NCI-H446 treated with DMSO at 0.1 percent for 48 hours (cell line): ENCODE results near the gene GYG2.
"Not testable (repeated sequence)": the region's sequence is repeated elsewhere in the genome, so short reads cannot be mapped to it uniquely, and the experiment has no call there.

Experiments used
- DNase-seq: peaks from one replicate; lab custom pipeline; 2025; lab: John Stamatoyannopoulos, UW

Gene GYG2

DNA sequence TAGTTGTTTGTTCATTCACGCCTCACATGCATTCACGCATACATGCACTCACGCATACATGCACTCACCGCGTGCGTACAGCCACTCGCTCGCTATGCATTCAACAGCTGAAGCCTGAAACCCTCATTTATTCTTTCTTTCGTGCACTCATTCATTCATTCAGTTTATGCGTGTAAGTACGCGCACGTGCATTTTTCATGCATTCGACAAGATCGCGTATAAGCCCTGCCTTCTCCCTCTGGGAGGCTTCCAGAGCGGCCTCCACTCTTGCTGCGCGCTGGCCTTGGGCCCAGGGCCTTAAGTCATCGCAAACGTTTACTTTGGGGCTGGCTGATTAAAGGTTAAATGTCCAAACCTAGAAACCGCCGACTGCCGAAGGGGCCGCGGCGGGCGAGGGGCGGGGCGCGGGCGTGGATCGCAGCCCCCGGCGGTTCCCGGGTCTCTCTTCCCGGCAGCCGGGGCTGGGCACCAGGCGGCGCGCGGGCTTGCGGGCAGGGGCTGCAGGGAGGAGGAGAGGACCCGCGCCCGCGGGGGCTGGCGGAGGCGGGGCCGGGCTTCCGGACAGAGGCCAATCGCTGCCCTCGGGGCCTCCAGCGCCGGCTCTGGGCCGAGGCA is at the start of gene GYG2:
Gene GYG2 (plus strand): TSS at position 587 of the 615 bp plus-strand sequence. CDS start 1,259 bp downstream, outside the sequence.
- no peak for DNase-seq

DNA sequence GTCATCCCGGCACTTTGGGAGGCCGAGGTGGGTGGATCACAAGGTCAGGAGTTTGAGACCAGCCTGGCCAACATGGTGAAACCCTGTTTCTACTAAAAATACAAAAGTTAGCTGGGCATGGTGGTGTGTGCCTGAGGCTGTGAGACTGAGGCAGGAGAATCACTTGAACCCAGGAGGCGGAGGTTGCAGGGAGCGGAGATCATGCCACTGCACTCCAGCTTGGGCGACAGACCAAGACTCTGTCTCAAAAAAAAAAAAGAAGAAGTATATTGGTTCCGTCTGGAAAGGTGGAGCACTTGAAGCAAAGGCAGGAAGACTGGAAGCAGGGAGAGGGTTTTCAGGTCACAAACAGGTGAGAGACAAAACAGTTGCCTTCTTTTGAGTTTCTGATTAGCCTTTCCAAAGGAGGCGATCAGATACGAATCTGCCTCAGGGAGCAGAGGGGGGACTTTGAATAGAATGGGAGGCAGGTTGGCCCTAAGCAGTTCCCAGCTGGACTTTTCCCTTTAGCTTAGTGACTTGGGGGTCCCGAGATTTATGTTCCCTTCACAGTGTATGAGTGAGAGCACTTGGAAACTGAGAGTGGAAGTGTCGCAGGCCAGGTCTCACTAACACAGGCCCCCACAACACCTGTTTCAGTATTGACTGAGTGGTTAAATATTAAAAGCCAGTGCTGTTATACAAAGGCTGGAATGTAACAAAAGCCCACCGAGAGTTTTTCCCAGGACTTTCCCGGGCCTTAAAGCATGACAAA is 48.1 kb upstream of the GYG2 start:
- not testable (repeated sequence) for DNase-seq

DNA sequence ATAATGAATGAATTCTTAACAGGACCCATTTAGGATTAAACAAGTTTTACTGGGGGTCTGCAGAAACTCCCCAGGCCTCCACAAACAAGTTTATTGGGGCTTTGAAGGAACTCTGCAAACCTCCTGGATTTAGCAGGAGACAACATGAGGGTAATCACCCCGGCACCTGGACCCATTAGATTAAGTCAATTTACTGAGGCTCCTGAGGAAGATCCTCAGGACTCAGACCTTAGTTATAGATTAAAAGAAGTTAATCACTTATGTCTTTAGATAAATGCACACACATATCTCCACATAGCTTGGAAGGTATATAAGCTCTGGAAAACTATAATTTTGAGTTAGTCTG is 47.5 kb upstream of the GYG2 start:
- no peak for DNase-seq

DNA sequence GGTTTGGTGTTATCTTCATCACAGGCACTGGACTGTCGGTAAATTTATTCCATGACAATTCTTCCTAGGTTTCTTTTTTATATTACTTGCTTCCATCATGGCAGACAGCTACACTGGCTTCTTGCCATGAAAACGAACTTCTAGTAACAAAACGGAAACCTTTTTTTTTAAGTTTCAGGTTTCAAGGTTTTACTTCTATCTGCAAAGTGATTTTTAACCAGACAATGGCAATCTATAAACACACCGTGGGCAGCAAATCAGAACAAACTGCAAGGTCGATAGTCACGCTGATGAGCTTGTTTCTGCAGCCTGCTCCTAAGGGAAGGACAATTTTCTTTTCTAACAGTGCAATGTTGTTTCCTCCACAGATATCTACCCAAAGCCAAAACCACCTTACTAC is 47.0 kb upstream of the GYG2 start:
- no peak for DNase-seq

DNA sequence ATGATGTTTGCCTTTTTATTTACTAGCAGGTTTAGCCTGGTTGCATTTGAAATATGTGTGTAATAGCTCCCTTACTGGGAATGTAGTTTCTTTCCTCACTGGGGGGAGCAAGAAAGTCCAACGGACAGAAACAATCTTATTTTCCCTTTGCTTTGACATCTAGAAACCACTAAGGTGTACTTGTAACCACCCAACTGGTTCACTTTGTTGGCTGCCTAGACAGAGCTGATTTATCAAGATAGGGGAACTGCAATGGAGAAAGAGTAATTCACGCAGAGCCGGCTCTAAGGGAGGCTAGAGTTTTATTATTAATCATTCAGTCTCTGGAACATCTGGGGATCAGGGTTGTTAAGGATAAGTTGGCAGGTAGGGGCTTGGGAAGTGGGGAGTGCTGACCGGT is 46.6 kb upstream of the GYG2 start:
- no peak for DNase-seq

DNA sequence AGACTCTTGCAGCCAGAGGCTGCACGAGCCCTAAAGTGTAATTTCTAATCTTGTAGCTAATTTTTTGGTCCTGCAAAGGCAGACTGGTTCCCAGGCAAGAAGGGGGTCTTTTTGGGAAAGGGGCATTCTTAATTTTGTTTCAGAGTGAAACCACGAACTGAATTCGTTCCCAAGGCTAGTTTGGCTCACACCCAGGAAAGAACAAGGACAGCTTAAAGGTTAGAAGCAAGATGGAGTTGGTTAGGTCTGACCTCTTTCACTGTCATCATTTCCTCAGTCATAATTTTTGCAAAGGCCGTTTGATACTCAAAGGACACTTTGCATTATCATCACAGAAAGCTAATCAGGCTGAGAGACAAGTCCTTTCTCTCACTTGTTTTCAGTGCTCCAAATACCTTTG is 46.0 kb upstream of the GYG2 start:
- DNase-seq: no peak

DNA sequence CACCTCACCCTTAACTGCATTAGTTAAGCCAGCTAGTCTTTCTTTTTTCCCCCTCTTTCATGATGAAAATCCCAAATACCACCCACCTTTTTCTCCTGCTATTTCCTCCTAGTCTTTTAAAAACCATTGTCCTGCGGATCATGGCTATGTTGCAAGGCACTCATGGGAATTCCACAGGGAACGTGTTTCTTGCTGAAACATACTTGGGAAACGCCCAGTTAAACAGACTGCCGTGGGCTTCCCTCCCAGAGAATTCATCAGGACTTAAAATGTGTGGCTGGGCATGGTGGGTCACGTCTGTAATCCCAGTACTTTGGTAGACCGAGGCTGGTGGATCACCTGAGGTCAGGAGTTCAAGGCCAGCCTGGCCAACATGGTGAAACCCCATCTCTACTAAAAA is 44.7 kb upstream of the GYG2 start:
- no peak for DNase-seq

DNA sequence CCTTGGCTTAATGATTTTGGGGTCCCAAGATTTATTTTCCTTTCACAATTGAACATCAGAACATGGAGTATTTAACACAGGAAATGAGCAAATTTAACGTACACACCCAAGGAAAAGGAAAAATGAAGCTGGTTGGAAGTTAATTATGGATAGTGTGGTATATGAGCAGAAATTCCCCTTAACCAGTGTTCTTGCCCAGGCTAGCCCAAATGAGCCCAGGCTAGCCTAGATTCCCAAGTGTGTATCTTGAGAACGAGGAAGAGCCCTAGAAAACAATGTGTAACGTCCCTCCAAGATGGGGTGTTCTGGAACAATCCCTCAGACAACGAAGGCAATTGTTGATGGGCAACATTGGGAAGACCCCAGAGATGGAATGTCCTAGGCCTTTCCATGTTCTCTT is 43.2 kb upstream of the GYG2 start:
- no peak for DNase-seq

DNA sequence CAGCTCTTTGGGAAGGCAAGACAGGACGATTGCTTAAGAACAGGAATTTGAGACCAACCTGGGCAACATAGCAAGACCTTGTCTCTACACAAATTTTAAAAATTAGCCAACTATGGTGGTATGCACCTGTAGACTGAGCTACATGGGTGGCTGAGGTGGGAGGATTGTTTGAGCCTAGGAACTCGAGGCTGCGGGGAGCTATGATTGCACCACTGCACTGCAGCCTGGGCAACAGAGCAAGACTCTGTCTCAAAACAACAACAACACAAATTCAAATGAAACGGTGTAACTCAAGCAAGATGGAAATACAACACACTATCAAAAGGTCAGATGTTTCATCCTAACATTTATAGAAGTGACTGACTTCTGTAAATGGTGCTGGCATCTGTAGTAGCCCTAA is 39.8 kb upstream of the GYG2 start:
- no peak for DNase-seq

DNA sequence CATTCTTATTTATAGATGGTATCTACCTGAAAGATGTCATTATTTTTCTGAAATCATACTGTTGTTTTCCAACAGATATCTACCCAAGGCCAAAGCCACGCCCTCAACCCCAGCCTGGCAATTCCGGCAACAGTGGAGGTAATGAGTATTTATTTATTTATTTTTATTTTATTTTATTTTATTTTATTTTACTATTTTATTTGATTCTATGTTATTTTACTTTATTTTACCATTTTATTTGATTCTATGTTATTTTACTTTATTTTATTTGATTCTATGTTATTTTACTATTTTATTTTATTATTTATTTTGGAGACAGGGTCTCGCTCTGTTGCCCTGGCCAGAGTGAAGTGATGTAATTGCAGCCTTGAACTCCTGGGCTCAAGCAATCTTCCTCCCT is 39.2 kb upstream of the GYG2 start:
- DNase-seq: no peak

DNA sequence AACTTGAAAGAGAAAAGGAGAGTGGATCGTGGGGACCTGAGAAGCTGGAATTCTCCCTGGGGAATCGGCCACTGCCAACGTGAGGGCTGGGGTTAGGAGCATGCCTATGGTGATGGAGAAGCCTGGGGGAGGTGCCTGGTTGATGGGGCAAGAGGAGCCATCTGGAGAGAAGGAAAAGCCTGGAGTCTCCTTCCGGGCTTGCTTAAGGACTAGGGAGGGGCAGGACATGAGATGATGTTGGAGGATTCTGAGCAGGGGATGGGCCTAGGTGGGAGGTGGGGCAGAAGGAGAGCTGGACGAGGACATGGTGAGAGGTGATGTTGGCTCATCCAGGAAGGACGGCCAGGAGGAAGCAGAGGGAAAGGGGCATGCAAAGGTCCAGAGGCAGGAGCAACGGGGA is 35.0 kb upstream of the GYG2 start:
- no peak for DNase-seq

DNA sequence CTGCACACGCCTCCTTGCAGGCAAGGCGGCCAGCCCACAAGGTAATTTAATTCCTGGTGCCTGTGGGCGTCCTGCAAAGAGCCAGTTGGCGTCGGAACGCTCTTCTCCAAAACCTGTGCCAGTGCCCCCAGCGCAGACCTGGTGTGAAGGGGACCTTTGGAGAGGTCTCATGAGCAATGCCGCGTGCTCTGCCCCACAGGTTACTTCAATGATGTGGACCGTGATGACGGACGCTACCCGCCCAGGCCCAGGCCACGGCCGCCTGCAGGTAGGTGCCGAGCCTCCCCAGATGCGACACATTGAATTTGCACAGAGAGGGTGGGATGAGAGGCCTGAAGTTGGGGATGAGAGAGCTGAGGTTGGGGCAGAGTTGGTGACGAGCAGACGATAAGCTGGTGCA is 34.4 kb upstream of the GYG2 start:
- DNase-seq: no peak

DNA sequence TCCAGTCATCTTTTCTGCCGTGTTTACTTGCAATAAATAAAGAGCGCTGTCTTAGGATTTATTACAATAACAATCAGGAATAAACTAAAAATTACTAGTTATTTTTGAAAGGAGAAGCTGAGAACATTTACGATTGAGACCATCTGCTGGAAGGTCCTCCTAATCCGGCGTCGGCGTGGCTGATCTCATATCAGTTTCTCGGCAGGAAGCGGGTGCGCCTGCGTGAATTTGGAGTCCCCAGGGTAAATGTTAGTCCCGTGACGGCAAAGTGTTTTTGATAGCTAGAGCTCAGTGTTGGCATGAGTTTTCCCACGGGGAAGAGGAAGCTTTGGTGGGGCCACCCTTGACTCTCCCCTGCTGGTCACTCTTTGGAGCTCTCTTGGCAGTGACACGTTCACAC is 31.9 kb upstream of the GYG2 start:
- DNase-seq: not testable (repeated sequence)

DNA sequence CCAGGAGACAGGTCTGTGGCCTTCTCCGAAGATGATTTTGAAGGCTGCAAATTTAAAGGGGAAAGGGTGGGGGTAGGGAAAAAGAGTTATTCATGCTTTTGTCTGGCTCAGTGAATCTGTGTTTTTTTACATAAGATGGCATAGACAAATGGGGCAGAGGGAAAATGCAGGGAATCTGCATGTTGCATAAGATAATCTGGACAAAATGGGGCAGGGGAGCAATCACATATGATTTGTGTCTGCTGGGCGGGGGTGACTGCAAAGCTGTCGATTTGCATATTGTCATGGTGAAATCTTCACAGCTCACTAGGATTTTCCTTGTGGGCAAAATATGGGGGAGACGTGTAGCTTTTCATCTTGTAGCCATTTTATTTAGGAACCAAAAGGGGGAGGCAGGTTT is 29.4 kb upstream of the GYG2 start:
- DNase-seq: no peak

DNA sequence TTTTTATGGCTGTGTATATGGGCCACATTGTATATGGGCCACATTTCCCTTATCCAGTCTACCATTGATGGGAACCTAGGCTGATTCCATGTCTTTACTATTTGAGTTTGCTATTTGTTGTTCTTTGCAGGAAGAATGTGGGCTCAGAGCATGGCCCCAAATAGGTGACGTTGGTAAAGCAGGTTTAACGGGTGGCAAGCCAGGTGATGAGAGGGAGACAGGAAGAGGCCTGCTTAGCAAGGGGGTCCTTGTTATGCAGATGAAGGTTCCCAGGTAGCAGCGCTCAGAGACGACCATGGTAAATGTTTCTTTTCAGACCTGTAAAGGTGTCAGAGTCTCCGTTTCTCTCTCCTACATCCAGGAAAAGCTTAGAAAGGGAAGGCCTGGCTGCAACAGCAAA is 28.8 kb upstream of the GYG2 start:
- DNase-seq: not testable (repeated sequence)

DNA sequence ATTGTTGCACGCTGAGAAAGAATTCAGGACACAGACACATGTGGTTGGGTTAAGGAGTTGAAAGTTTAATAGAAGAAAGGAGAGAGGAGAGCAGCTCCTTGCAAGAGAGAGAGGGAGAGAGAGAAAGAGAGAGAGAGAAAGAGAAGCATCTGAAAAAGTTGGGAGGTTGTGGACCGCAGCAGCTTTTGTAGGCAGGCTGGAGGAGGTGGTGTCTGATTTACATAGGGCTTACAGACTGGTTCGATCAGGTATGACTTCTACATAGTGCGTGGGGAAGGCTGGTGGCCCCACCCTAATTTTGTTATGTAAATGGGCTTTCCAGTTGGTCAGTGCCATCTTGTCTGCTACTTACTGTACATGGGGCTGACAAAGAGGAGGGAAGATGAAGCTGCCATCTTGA is 27.5 kb upstream of the GYG2 start:
- DNase-seq: no peak

DNA sequence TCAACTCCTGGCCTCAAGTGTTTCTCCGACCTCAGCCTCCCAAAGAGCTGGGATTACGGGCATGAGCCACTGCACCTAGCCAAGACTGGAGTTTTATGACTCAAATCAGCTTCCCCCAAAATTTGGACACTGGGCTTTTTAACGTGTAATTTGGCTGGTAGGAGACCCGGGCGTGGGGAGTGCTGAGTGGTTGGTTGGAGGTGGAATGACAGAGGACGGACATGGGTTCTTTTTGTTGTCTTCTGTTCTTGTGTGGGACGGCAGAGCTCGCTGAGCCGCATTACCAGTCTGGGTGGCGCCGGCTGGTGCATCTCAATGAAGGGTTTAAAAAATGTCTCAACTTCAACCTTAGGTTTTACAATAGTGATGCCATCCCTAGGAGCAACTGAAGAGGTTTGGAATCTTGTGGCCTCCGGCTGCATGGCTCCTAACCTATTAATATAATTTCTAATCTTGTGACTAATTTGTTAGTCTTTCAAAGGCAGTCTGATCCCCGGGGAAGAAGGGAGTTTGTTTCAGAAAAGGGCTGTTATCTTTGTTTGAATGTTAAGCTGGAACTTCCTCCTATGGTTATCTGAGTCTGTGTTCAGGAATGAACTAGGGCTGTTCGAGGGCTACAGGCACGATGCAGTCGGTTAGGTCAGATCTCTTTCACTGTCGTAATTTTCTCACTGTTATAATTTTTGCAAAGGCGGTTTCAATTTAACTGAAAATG is 26.2 kb upstream of the GYG2 start:
- not testable (repeated sequence) for DNase-seq

DNA sequence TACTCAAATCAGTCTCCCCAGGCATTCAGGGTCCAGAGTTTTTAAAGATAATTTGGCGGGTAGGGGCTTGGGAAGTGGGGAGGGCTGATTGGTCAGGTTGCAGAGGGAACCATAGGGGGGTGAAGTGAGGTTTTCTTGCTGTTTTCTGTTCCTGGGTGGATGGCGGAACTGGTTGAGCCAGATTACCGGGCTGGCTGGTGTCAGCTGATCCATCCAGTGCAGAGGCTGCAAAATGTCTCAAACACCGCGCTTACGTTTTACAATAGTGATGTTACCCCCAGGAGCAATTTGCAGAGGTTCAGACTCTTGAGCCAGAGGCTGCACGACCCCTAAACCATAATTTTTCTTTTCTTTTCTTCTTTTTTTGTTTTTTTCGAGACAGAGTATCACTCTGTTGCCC is 25.2 kb upstream of the GYG2 start:
- DNase-seq: not testable (repeated sequence)

DNA sequence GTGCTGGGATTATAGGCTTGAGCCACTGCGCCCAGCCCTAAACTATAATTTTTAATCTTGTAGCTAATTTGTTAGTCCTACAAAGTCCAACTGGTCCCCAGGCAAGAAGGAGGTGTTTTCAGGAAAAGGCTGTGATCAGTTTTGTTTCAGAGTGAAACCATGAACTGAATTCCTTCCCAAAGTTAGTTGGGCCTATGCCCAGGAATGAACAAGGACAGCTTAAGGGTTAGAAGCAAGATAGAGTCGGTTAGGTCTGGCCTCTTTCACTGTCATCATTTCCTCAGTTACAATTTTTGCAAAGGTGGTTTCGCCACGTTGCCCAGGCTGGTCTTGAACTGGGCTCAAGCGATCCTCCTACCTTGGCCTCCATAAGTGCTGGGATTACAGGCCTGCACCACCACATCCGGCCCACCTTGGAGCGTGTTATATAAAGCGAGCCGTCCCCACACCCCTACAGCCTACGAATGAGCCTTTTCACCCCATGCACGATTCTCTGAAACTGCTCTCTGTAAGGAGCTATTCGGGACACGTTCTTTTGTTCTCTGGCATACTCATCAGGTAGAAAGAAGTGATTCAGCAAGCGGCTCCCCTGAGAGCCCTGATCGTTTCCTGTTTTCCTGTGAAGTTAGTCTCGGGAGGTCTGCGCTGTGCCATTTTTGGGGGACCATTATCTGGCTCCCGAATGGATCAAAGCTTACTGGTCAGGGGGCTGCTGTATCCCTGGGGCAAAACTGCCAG is 24.5 kb upstream of the GYG2 start:
- DNase-seq: not testable (repeated sequence)

DNA sequence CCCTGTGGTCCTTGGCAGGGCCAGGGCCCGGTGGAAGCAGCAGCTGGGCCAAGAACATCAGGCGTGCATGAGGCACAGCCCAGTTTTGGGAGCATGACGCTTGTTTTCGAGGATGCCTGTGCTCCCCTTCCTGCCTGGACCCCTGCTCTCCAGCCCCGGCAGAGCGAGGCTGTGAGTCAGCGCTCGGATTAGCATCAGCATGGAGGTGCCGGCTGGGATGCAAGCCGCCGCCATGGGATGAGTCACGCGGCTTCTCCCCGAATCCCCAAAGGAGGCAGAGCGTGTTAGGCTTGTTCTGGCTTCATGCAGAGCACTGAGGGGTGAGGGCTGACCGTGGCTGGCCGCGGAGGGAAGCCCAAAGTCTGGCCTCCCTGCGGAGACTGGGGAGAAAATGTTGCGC is 23.9 kb upstream of the GYG2 start:
- DNase-seq: not testable (repeated sequence)

DNA sequence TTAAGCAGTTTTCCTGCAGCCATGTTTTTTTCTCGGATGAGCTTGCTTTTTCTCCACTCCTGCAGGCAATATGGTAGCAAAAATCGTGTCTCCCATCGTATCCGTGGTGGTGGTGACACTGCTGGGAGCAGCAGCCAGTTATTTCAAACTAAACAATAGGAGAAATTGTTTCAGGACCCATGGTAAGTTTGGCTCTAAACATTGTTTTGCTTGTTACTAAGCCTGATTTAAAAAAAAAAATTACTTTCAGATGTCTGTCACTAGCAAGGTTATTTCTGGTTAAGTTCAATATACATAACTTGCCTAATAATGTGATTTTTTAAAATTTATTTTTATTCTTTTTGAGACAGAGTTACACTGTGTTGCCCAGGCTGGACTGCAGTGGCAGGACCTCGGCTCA is 17.5 kb upstream of the GYG2 start:
- no peak for DNase-seq

DNA sequence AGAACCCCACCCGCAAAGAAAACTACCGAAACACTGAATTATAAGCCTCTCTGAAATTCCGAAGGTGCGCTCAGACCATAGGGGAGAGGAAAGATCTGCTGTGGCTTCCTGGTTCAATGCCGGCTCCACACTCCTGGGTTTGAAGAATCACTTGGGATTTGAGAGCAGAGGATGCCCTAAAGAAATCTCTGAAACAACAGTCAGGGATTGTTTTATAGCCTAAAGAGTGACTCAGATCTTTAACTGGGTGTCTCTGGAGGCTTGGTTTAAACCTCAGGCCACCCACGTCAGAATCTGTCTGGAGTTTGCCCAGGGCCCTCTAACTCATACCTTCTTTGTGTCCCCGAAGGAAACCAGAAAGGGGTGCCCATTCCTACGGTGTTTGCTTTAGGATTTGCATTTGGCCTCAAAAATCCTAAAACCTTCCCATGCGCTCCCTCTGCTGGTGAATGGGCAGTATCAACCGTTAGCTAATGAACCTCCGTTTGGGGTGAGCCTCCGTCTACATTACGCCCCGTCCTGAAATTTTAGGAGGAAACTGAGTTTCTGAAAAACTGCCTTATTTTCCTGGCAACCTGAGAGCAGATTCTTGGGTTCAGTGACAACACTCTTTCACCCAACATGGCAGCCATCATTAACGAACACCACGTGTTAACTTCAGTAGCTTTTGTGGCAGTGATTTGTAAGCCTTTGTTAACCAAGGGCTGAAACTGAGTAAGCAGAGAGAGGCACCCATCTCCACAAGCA is 16.4 kb upstream of the GYG2 start:
- DNase-seq: not testable (repeated sequence)
